Osteoblast (primary cell): Measurements from ENCODE around the gene CMIP. TPM values are rescaled to one million over a fixed set of nuclear protein-coding genes. Genes with fewer than 3 reads are reported as not detected.

Source experiments
- DNase-seq: peaks from one replicate; pipeline ENCODE4 v3.0.0; 2011; ENCODE audit warnings: low spot score, mixed read lengths; ENCODE audit not compliant: insufficient read length; ENCODE audit errors: missing footprints
- H2AFZ ChIP-seq: 2 replicates; pipeline ENCODE4 v1.6.0; 2011; ENCODE audit warnings: mild to moderate bottlenecking, low read length
- H3K27ac ChIP-seq: 2 replicates; pipeline ENCODE4 v1.5.1; 2011; ENCODE audit warnings: mild to moderate bottlenecking, low read depth, low read length, moderate library complexity
- H3K27me3 ChIP-seq: 2 replicates; pipeline ENCODE4 v1.6.0; 2012; ENCODE audit warnings: mild to moderate bottlenecking, control low read depth, inconsistent platforms, low read length, moderate library complexity; ENCODE audit not compliant: insufficient read depth
- H3K36me3 ChIP-seq: 2 replicates; pipeline ENCODE4 v1.5.1; 2011; ENCODE audit warnings: mild to moderate bottlenecking, low read length, control low read depth, moderate library complexity; ENCODE audit not compliant: insufficient read depth
- H3K4me1 ChIP-seq: 2 replicates; pipeline ENCODE4 v1.5.1; 2011; ENCODE audit warnings: mild to moderate bottlenecking, low read length, control low read depth, moderate library complexity; ENCODE audit not compliant: insufficient read depth
- H3K4me2 ChIP-seq: 2 replicates; pipeline ENCODE4 v1.6.0; 2011; ENCODE audit warnings: mild to moderate bottlenecking, low read length; ENCODE audit not compliant: insufficient read depth
- H3K4me3 ChIP-seq: fragments of 200-600 bp; sonication (generic); 3 replicates; pipeline ENCODE4 v1.5.1; 2012; ENCODE audit warnings: mild to moderate bottlenecking, low read length, inconsistent platforms; ENCODE audit not compliant: insufficient read depth
- H3K79me2 ChIP-seq: 2 replicates; pipeline ENCODE4 v1.6.0; 2012; ENCODE audit warnings: mild to moderate bottlenecking, low read length, control low read depth, inconsistent platforms; ENCODE audit not compliant: insufficient read depth
- H3K9me3 ChIP-seq: 2 replicates; pipeline ENCODE4 v1.5.1; 2011; ENCODE audit warnings: low read depth, low read length, control low read depth
- H4K20me1 ChIP-seq: 2 replicates; pipeline ENCODE4 v1.6.0; 2012; ENCODE audit warnings: mild to moderate bottlenecking, low read length, control low read depth; ENCODE audit not compliant: insufficient read depth
- CTCF ChIP-seq: IDR thresholded peaks from 2 replicates; pipeline ENCODE4 v1.5.1; 2011; ENCODE audit warnings: mild to moderate bottlenecking, low read depth, low read length, moderate library complexity; ENCODE audit errors: extremely low read depth
- total RNA-seq: library from RNA; depleted of rRNA; stranded (reverse); fragments of >200 nt; gene quantifications from 2 replicates; pipeline ENCODE4 v1.2.3, GENCODE V29; 2012

Gene CMIP
- total RNA-seq, 1 donor, result 8.3 TPM

GRCh38 chr16:81530814-81531213, 86.2 kb downstream of the CMIP start:
- Histone ChIP-seq H4K20me1 (peaks cover 36% of the 10 kb centered on the region), H3K79me2 (peaks cover 60% of the 10 kb centered on the region)

GRCh38 chr16:81531419-81531821, 86.8 kb downstream of the CMIP start:
- no peak overlapping the region for H3K27ac ChIP-seq
- no peaks in the 10 kb centered on the region for H3K27me3 ChIP-seq
- TF ChIP-seq CTCF, result no peak
- no peaks in the 10 kb centered on the region for H3K9me3 ChIP-seq
- DNase-seq, result no peak
- H3K79me2 ChIP-seq, result peaks cover 57% of the 10 kb centered on the region
- no peaks in the 10 kb centered on the region for H3K36me3 ChIP-seq
- no peak overlapping the region for H2AFZ ChIP-seq
- H3K4me3 ChIP-seq, result no peak overlapping the region
- H3K4me2 ChIP-seq, result no peak overlapping the region
- H3K4me1 ChIP-seq, result peaks cover 22% of the 10 kb centered on the region
- H4K20me1 ChIP-seq, result peaks cover 40% of the 10 kb centered on the region

More at GRCh38 chr16:81530814-81531213, 86.2 kb downstream of the CMIP start:
- no peak overlapping the region for H3K27ac ChIP-seq
- no peaks in the 10 kb centered on the region for H3K36me3 ChIP-seq
- H3K4me1 ChIP-seq, result peaks cover 25% of the 10 kb centered on the region
- no peak for TF ChIP-seq CTCF
- no peaks in the 10 kb centered on the region for H3K9me3 ChIP-seq
- H3K4me2 ChIP-seq, result no peak overlapping the region
- H3K27me3 ChIP-seq, result no peaks in the 10 kb centered on the region
- H2AFZ ChIP-seq, result no peak overlapping the region
- no peak overlapping the region for H3K4me3 ChIP-seq
- DNase-seq, result no peak

- peaks cover 13% of the 10 kb centered on the region for H3K4me1 ChIP-seq
- no peak for DNase-seq
- H4K20me1 ChIP-seq, result peaks cover 42% of the 10 kb centered on the region
- H2AFZ ChIP-seq, result no peak overlapping the region
- H3K9me3 ChIP-seq, result no peaks in the 10 kb centered on the region
- no peaks in the 10 kb centered on the region for H3K27me3 ChIP-seq
- no peak overlapping the region for H3K4me2 ChIP-seq
- no peaks in the 10 kb centered on the region for H3K36me3 ChIP-seq
- no peak overlapping the region for H3K4me3 ChIP-seq
- TF ChIP-seq CTCF, result no peak
- peaks cover 56% of the 10 kb centered on the region for H3K79me2 ChIP-seq
- H3K27ac ChIP-seq, result no peak overlapping the region
Observed at GRCh38 chr16:81532491-81533174, 88.0 kb downstream of the CMIP start.

- no peaks in the 10 kb centered on the region for H3K36me3 ChIP-seq
- H3K27me3 ChIP-seq, result no peaks in the 10 kb centered on the region
- DNase-seq, result no peak
- no peak for TF ChIP-seq CTCF
- no peak overlapping the region for H3K4me3 ChIP-seq
- peaks cover 44% of the 10 kb centered on the region for H4K20me1 ChIP-seq
- H3K4me1 ChIP-seq, result peaks cover 17% of the 10 kb centered on the region
- no peak overlapping the region for H3K4me2 ChIP-seq
- no peak overlapping the region for H3K27ac ChIP-seq
- H3K9me3 ChIP-seq, result no peaks in the 10 kb centered on the region
- H3K79me2 ChIP-seq, result peaks cover 56% of the 10 kb centered on the region
- no peak overlapping the region for H2AFZ ChIP-seq
Observed at GRCh38 chr16:81533175-81533507, 88.5 kb downstream of the CMIP start.
